Measurements from ENCODE around the gene ARHGEF10L.
A peak's percentile ranks its signal among the peaks of the same experiment; 100 is the strongest.

Gene ARHGEF10L

DNA sequence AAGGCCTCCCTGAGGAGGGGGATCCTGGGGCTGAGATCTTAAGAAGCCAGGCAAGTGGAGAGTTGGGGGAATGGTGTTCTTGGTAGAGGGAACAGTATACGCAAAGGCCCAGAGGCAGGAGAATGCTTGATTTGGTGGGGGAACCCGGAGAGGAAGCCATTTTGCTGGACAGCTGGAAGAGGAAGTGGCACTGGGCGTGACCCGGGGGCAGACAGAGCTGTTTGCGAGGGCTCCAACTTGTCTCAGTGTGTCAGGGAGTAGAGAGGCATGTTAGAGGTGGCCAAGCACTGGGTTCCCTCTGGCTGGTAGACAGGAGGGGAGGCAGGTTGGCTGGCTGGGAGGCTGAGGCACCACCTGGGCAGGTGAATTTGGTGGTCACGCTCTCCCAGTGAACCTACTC, 119.3 kb downstream of the ARHGEF10L start:
- H3K36me3 Mint-ChIP-seq (ENCODE audit: low read depth) = no peaks in the 10 kb centered on the region
- H3K4me1 Mint-ChIP-seq = no peaks in the 10 kb centered on the region
- DNase-seq (no peak), ATAC-seq (no peak)
- no peaks in the 10 kb centered on the region for H3K9me3 Mint-ChIP-seq
- H3K4me3 Mint-ChIP-seq = no peak overlapping the region
- no peaks in the 10 kb centered on the region for H3K27me3 Mint-ChIP-seq
- H3K27ac Mint-ChIP-seq = no peak overlapping the region

DNA sequence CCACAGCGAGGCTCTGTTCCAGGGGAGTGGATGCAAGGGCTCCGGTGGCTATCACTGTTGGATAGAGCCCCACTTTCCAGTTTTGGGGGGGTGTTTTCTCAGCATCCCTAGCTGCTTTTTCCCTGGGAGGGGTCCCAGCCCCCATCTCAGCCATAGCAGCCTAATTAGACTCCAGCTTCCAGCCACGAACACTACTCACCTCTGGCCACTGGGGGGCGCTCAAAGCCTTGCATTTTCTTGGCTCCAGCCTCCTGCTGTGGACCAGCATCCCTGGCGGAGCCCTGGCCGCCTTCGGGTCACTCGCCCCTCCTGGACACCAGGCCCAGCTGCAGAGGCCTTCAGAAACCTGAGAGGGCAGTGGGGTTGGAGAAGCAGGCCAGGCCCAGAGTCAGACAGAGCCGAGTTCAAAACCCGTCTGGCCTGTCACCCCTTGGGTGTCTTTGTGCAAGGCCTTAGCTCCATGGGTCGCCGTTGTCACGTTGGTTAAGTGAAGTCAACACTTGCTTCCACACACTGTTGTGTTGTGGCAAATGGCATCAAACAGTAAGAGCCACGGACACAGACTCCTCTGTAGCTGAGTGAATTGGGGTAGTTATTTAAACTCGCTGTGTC, 122.2 kb downstream of the ARHGEF10L start:
- H3K27ac Mint-ChIP-seq = no peak overlapping the region
- H3K27me3 Mint-ChIP-seq = no peaks in the 10 kb centered on the region
- H3K4me3 Mint-ChIP-seq = no peak overlapping the region
- ATAC-seq (no peak), DNase-seq (peak; percentile 68)
- no peaks in the 10 kb centered on the region for H3K9me3 Mint-ChIP-seq
- H3K36me3 Mint-ChIP-seq (ENCODE audit: low read depth) = no peaks in the 10 kb centered on the region
- no peaks in the 10 kb centered on the region for H3K4me1 Mint-ChIP-seq

DNA sequence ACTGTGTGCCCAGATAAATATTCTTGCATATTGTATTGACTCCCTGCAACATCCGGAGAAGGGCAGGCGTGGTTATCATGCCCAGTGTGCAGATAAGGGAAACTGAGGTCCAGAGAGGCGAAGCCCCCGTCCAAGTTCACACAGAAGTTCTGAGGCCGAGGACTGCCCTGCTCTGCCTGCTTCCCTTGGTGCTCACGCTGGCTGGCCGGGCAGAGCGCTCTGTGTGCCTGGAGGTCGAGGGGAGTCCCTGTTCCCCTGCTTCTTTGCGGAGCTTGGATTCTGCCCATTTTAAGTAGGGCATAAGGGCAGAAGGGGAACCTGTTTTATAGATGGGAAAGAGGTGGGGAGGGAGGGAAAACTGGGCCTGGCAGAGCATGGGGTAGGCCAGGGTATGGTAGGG, 122.8 kb downstream of the ARHGEF10L start:
- no peak for DNase-seq
- Mint-ChIP-seq H3K9me3 (no peaks in the 10 kb centered on the region), H3K36me3 (ENCODE audit: low read depth) (no peaks in the 10 kb centered on the region), H3K27ac (no peak overlapping the region), H3K27me3 (no peaks in the 10 kb centered on the region), H3K4me1 (no peaks in the 10 kb centered on the region), H3K4me3 (no peak overlapping the region)
- no peak for ATAC-seq

DNA sequence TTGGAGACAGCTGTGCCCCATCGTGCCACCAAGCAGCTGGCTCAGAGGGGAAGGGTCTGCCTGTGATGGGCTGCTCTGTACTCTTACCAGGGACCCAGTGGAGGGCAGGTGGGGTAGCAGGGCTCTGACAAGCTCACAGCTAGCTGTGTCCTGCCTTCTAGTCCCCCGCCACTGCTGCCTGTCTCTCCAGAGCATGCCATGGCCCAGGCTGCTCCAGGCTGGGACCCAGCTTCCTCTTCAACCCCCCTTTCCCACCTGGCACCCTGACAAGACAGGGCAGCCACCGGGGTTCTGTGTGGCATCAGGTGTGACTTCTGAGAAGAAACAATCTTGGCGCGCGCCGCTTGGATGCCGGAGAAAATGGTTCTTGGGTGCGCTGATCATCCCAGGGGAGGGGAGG, 123.3 kb downstream of the ARHGEF10L start:
- ATAC-seq (no peak), DNase-seq (no peak)
- H3K27me3 Mint-ChIP-seq = no peaks in the 10 kb centered on the region
- no peak overlapping the region for H3K4me3 Mint-ChIP-seq
- no peaks in the 10 kb centered on the region for H3K4me1 Mint-ChIP-seq
- no peak overlapping the region for H3K27ac Mint-ChIP-seq
- H3K36me3 Mint-ChIP-seq (ENCODE audit: low read depth) = no peaks in the 10 kb centered on the region
- no peaks in the 10 kb centered on the region for H3K9me3 Mint-ChIP-seq

DNA sequence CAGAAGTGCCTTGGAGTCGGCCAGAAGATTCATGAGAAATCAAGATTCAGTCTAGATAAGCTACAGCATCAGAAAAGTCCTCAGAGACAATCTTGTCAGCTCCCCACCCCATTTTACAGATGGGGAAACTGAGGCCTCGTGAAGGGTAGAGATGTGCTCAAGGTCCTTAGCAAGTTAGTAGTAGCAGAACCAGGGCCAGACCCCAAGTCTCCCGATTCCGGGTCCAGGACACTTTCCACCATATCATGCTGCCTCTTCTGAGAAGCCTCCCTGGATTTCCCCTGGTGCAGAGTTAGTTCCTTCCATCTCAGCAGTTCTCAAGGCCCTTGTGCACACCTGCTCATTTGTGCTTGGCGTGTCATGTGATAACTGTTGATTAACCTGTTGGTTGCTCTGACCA, 124.1 kb downstream of the ARHGEF10L start:
- DNase-seq = no peak
- no peak overlapping the region for H3K27ac Mint-ChIP-seq

DNA sequence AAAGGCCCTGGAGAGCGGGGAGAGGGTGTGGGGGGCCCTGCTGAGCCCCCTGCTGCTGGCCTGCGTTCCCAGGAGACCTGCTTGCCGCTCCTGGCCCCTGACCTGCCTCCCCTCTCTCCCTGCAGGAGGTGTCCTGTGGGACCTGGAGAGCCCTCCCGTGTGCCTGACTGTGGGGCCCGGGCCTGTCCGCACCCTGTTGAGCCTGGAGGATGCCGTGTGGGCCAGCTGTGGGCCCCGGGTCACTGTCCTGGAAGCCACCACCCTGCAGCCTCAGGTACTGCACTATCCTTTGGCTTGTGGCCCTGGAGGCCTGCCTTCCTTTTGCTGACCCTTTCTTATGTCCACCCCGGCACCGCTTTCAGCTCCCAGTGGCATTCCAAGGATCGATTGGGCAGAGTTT, 124.8 kb downstream of the ARHGEF10L start:
- DNase-seq = no peak
- Mint-ChIP-seq H3K27ac (no peak overlapping the region), H3K9me3 (no peaks in the 10 kb centered on the region), H3K36me3 (ENCODE audit: low read depth) (no peaks in the 10 kb centered on the region), H3K4me1 (no peaks in the 10 kb centered on the region), H3K27me3 (no peaks in the 10 kb centered on the region), H3K4me3 (no peak overlapping the region)
- no peak for ATAC-seq

More for the DNA sequence above, 124.1 kb downstream of the ARHGEF10L start:
- no peaks in the 10 kb centered on the region for H3K9me3 Mint-ChIP-seq
- H3K4me1 Mint-ChIP-seq = no peaks in the 10 kb centered on the region
- H3K36me3 Mint-ChIP-seq (ENCODE audit: low read depth) = no peaks in the 10 kb centered on the region
- no peaks in the 10 kb centered on the region for H3K27me3 Mint-ChIP-seq
- H3K4me3 Mint-ChIP-seq = no peak overlapping the region
- ATAC-seq = no peak

DNA sequence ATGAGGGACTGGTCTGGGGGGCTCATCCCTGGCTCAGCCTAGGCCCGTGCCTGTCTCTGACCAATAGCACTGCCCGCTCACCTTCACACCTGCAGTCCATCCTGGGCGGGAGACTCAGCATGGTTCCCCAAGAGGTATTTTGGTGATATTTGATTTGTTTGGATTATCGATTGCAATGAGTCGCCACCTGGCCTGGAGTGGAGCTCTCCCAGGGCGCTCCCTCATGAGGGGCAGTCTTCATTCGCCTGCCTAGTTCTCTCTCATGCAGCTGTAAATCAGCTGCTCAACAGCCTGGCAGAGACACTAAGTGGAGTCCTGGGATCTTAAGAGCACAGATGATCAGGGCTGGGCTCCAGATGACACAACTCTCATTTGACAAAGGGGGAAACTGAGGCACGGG, 125.6 kb downstream of the ARHGEF10L start:
- Mint-ChIP-seq H3K4me3 (no peak overlapping the region), H3K36me3 (ENCODE audit: low read depth) (no peaks in the 10 kb centered on the region), H3K27me3 (no peaks in the 10 kb centered on the region), H3K9me3 (no peaks in the 10 kb centered on the region), H3K27ac (no peak overlapping the region), H3K4me1 (no peaks in the 10 kb centered on the region)
- DNase-seq (no peak), ATAC-seq (no peak)

DNA sequence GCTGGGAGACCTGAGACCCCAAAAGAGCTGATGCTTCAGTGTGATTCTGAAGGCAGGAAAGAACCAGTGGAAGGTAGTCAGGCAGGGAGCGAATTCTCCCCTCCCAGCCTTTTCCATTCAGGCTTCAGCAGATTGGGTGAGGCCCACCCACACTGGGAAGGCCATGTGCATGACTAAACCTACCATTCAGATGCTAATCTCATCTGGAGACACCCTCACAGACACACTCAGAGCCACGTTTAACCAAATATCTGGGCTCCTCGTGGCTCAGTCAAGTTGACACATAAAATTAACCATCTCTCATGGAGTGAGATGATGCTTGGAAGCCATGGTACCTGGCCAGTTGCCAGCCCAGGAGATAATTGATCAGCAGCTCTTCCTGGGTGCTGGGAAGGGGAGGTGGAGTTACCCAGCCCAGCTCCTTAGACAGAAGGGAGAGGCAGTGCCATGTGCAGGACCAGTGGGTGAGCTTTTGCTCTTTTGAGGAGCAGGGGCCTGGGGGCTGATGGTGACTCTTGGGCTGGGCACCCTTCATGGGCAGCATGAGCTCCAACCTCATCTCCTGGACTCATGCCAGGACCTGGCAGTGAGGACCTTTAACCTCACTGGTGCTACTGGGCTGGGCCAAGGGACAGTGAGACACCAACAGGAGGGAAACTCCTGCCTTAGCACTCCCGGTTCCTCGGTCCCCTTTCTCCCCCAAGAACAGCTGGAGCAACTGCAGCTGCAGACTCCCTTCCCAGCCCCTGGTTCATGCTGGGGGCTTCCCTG, 126.6 kb downstream of the ARHGEF10L start:
- ATAC-seq = no peak
- H3K4me3 Mint-ChIP-seq = no peak overlapping the region
- H3K4me1 Mint-ChIP-seq = no peaks in the 10 kb centered on the region
- no peak for DNase-seq
- H3K9me3 Mint-ChIP-seq = no peaks in the 10 kb centered on the region
- H3K36me3 Mint-ChIP-seq (ENCODE audit: low read depth) = no peaks in the 10 kb centered on the region
- no peak overlapping the region for H3K27ac Mint-ChIP-seq
- H3K27me3 Mint-ChIP-seq = no peaks in the 10 kb centered on the region

DNA sequence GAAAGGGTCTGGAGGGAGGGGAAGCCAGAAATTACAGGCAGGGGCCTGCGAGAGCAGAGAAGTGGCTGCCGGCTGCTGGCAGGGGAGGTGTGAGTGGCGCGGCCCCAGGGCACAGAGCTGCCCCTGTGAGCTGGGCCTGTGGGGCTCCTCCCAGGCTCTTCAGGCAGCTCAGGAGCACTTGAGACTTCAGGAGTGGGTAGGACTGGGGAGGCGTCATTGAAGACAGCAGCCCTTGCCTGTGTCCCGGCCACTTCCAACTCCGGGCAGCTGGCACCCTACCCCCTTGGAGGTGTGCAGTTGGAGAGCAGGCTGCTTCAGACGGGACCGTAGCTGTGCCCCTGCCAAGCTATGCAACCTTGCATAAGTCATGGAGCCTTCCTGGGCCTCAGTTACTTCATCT, 128.1 kb downstream of the ARHGEF10L start:
- H3K9me3 Mint-ChIP-seq = no peaks in the 10 kb centered on the region
- no peak overlapping the region for H3K4me3 Mint-ChIP-seq
- no peaks in the 10 kb centered on the region for H3K27me3 Mint-ChIP-seq
- H3K36me3 Mint-ChIP-seq (ENCODE audit: low read depth) = no peaks in the 10 kb centered on the region
- DNase-seq = no peak
- H3K4me1 Mint-ChIP-seq = no peaks in the 10 kb centered on the region
- ATAC-seq = no peak
- no peak overlapping the region for H3K27ac Mint-ChIP-seq

DNA sequence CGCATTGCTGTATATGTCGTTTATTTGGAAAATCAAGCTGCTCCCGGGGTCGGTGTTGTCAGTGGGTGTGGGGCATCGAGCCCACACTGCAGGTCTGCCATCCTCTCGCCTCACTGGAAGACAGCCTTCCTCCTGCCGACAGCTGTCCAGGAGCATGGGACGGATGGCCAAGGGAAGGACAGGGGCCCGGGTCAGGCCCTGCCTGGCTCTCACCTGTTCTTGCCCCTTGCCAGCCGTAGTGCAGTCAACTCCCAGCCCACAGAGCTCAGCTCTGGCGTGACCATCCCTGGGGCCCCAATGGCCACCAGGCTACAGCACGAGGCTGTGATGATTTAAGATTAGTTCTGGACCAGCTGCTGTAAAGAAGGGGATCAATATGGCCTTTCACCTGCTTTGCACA, 128.7 kb downstream of the ARHGEF10L start:
- Mint-ChIP-seq H3K27me3 (no peaks in the 10 kb centered on the region), H3K4me1 (no peaks in the 10 kb centered on the region), H3K9me3 (no peaks in the 10 kb centered on the region), H3K36me3 (ENCODE audit: low read depth) (no peaks in the 10 kb centered on the region), H3K4me3 (no peak overlapping the region), H3K27ac (no peak overlapping the region)
- DNase-seq (no peak), ATAC-seq (no peak)

DNA sequence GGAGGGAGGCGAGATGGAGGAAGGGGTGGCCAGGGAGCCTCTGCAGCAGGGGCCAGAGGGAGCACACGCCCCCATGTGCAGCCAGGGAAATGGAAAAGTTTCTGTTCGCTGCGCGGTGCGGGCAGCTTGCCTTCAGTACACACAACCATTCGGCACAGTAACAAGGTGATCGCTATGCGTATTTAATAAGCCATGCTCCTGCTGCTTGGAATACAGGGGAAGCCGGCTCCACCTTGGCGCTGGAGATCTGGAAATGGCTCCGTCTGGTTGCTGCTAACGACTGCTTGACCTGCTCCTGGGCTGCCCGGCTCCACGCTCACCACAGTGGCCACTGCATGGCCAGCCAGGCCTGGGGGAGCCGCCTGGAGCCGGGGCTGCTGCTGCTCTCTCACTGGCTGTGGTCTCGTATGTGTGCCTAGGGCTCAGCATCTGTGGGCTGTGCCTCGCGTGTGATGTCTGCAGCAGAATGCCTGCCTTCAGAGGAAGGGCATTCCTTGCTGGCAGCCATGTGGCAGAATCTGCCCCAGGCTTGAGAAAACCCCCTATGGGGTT, 129.2 kb downstream of the ARHGEF10L start:
- Mint-ChIP-seq H3K36me3 (ENCODE audit: low read depth) (no peaks in the 10 kb centered on the region), H3K4me3 (no peak overlapping the region), H3K27ac (no peak overlapping the region), H3K27me3 (no peaks in the 10 kb centered on the region), H3K9me3 (no peaks in the 10 kb centered on the region), H3K4me1 (no peaks in the 10 kb centered on the region)
- no peak for DNase-seq
- no peak for ATAC-seq

DNA sequence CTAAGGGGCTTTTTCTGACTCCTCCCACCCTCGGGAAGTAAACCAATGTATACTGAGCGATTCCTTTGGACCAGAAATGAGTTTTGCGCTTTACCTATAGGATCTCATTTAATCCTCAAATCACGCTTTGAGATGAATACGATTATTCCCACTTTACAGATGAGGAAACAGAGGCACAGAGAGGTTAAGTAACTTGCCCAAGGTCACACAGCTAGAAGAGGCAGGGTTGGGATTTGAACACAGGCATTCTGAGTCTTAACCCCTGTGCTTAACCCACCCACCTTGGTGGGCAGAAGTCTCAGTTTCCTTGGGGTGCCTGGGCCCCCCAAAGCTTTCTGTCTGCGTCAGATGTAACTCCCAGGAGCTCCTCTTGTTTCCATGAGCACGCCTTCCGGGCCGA, 129.8 kb downstream of the ARHGEF10L start:
- ATAC-seq = no peak
- no peaks in the 10 kb centered on the region for H3K27me3 Mint-ChIP-seq
- H3K4me1 Mint-ChIP-seq = no peaks in the 10 kb centered on the region
- no peak overlapping the region for H3K4me3 Mint-ChIP-seq
- no peaks in the 10 kb centered on the region for H3K9me3 Mint-ChIP-seq
- H3K36me3 Mint-ChIP-seq (ENCODE audit: low read depth) = no peaks in the 10 kb centered on the region
- no peak overlapping the region for H3K27ac Mint-ChIP-seq
- DNase-seq = no peak

DNA sequence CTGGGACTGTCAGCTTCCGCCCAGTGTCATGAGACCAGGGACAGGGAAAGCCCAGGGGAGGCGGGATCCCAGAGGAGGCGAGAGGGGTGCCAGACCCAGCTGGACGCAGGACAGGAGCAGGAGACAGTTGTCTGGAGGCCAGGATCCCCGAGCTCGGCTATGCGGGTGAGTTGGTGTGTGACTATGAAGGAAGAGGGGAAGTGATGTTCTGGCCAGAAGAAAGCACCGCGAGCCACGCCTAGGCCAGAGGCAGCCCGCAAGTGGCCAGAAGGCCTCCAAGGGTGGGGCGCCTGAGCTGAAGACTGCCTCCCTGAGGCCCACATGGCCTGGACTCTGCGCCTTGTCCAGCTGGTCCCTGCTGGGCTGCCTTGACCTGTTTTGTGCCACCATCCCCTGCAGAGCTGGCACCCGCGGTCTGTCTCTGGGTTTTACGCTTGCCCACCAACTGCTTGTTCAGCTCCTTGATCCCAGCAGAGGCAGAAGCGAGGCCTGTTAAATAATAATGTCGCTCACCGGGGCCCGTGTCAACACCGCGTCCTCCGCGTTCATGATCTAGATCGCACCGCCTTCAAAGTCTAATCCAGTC, 130.5 kb downstream of the ARHGEF10L start:
- Mint-ChIP-seq H3K4me1 (no peaks in the 10 kb centered on the region), H3K36me3 (ENCODE audit: low read depth) (no peaks in the 10 kb centered on the region), H3K9me3 (no peaks in the 10 kb centered on the region), H3K27me3 (no peaks in the 10 kb centered on the region), H3K4me3 (no peak overlapping the region), H3K27ac (no peak overlapping the region)
- ATAC-seq (no peak), DNase-seq (no peak)

DNA sequence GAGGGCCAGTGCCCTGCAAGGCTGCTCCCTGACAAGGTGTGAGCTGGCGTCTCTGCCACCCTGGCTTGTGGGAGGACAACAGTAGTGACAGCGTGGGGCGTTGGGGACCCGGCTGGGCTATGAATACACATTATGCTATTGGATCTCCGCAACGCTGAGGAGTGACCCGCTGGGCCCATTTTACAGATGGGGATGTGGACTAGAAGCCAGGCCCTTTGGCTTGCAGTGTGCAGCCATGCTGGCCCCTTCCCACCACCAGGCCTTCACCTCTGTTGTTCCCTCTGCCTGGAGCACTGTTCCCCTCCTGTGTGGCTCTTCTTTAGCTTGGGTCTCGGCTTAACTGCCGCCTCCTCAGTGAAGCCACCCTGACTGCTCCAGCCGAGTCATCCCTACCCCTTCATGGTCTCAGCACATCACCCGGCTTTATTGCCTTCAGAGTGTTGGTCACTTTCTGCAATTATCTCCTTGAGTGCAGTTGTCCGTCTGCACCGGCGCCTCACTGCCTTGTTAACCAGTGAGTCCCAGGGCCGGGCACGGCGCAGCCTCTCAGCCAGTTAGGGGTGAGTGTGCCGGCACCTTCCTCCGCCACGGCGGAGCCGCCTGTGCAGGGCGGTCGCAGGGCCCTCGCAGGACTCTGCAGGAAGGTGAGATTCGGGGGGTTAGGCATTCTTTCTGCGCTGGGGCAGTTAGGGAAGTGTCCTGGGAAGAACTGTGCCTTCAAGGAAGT, 131.3 kb downstream of the ARHGEF10L start:
- H3K36me3 Mint-ChIP-seq (ENCODE audit: low read depth) = no peaks in the 10 kb centered on the region
- H3K4me3 Mint-ChIP-seq = no peak overlapping the region
- H3K27me3 Mint-ChIP-seq = no peaks in the 10 kb centered on the region

DNA sequence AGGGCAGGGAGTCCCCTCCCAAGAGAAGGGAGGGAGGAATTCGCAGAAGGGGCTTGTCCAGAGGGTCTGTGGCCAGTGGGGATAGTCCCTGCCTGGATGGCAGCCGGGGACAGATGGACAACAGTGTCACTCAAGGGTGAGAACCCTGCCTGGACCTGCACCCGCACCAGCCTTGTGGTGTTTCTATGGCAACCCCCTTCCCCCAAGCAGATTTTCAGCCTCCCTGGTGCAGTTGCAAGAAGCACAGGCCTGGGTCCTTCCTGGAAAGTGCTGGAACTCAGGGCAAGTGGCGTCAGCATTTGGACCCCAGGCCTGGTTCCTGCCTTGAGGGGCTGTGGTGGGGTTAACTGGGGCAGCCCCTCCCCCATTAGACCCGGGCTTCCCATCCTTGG, 131.8 kb downstream of the ARHGEF10L start:
- H3K36me3 Mint-ChIP-seq (ENCODE audit: low read depth) = no peaks in the 10 kb centered on the region
- H3K4me1 Mint-ChIP-seq = no peaks in the 10 kb centered on the region
- no peak for DNase-seq
- H3K27me3 Mint-ChIP-seq = no peaks in the 10 kb centered on the region
- no peaks in the 10 kb centered on the region for H3K9me3 Mint-ChIP-seq
- ATAC-seq = no peak
- H3K27ac Mint-ChIP-seq = no peak overlapping the region
- no peak overlapping the region for H3K4me3 Mint-ChIP-seq

More for the DNA sequence above, 131.3 kb downstream of the ARHGEF10L start:
- ATAC-seq (no peak), DNase-seq (no peak)
- Mint-ChIP-seq H3K27ac (no peak overlapping the region), H3K4me1 (no peaks in the 10 kb centered on the region), H3K9me3 (no peaks in the 10 kb centered on the region)

All from activated naive CD8-positive, alpha-beta T cell treated with anti-CD3 and anti-CD28 coated beads, Interleukin-2, amount 50 U/mL, for 24 hours (primary cell).